Prostate gland (tissue), 2 donors: ENCODE results near the gene LAMTOR2. TPM values are rescaled to one million over a fixed set of nuclear protein-coding genes. Genes with fewer than 3 reads are reported as not detected.

Experiments
- DNase-seq: peaks from one replicate; pipeline ENCODE4 v3.0.0-alpha.2; 2019; ENCODE audit warnings: low spot score
- H3K27ac ChIP-seq, 2 donors: fragments of 200-600 bp; sonication (generic); 2 replicates each; pipeline ENCODE4 v1.5.1; 2017 to 2019
- H3K27me3 ChIP-seq: fragments of 200-600 bp; sonication (generic); replicated peaks from 2 replicates; pipeline ENCODE4 v1.5.1; 2019; ENCODE audit not compliant: insufficient read depth
- H3K36me3 ChIP-seq, 2 donors: fragments of 200-600 bp; sonication (generic); 1 replicate in 1 of 2; 2 replicates in 1 of 2; pipeline versions ENCODE4 v1.5.1 to v1.8.1; 2017 to 2019
- H3K4me1 ChIP-seq: fragments of 200-600 bp; sonication (generic); replicated peaks from 2 replicates; pipeline ENCODE4 v1.5.1; 2019
- H3K4me3 ChIP-seq, 2 donors: fragments of 200-600 bp; sonication (generic); 2 replicates each; pipeline ENCODE4 v1.5.1; 2017 to 2019
- H3K9me3 ChIP-seq: fragments of 200-600 bp; sonication (generic); 2 replicates; pipeline ENCODE4 v1.5.1; 2017
- CTCF ChIP-seq, 4 experiments: fragments of 200-600 bp in 2 of 4; fragments of 450-650 bp in 2 of 4; sonication (generic) in 2 of 4; IDR thresholded peaks; 1 replicate in 3 of 4; 2 replicates in 1 of 4; pipeline ENCODE4 v1.5.1; 2016 to 2019; ENCODE audit warnings: antibody characterized with exemption in 4 of 4, mild to moderate bottlenecking in 2 of 4, moderate library complexity in 2 of 4
- POLR2A ChIP-seq: fragments of 450-650 bp; IDR thresholded peaks from one replicate; pipeline ENCODE4 v1.6.1; 2016; ENCODE audit warnings: antibody characterized with exemption, mild to moderate bottlenecking
- POLR2AphosphoS5 ChIP-seq: sonication (generic); formaldehyde crosslinking; IDR thresholded peaks from one replicate; pipeline ENCODE4 v1.6.1; 2017; ENCODE audit warnings: antibody characterized with exemption
- WGBS: methylation state at CpG from one replicate; pipeline ENCODE4 v1.1.5; 2018; 5-methylcytosine and 5-hydroxymethylcytosine counted together
- intact Hi-C: fragments of 100-400 bp; cut with DNase I; formaldehyde crosslinking; loops from one replicate; pipeline ENCODE4 v1.14.2; 2022
- total RNA-seq, 2 donors: library from RNA; depleted of rRNA; stranded (reverse); fragments of >200 nt; gene quantifications; one replicate each; pipeline ENCODE4 v1.1.0, GENCODE V29; 2016

The LAMTOR2 gene
- total RNA-seq, 2 donors from 2014 or later: 48.0 to 91.4 TPM

GRCh38 chr1:156096640-156097391, 42.2 kb downstream of the LAMTOR2 start:
- H3K4me1 ChIP-seq: no peaks in the 10 kb centered on the region
- 29% methylated on average over 14 of the region's 14 CpGs for WGBS
- DNase-seq: peak; percentile 87

GRCh38 chr1:156097499-156098178, 43.1 kb downstream of the LAMTOR2 start:
- intact Hi-C loops: loop anchor here (1.0 to 5.0 kb wide), 2 partner anchors 33 to 115 kb away; partner anchors contain the start of gene PMF1
- Histone ChIP-seq H3K27me3 (no peaks in the 10 kb centered on the region), H3K27ac (no peak overlapping the region), H3K36me3 (no peaks in the 10 kb centered on the region), H3K9me3 (no peaks in the 10 kb centered on the region), H3K4me1 (no peaks in the 10 kb centered on the region), H3K4me3 (no peak overlapping the region)
- no peak for DNase-seq
- TF ChIP-seq CTCF (IDR thresholded peaks at IDR 0.05) (no peak), POLR2AphosphoS5 (no peak), POLR2A (no peak)
- 86% methylated on average over 9 of the region's 9 CpGs for WGBS

More at GRCh38 chr1:156096640-156097391, 42.2 kb downstream of the LAMTOR2 start:
- Histone ChIP-seq H3K36me3 (no peaks in the 10 kb centered on the region), H3K27me3 (no peaks in the 10 kb centered on the region), H3K9me3 (no peaks in the 10 kb centered on the region), H3K4me3 (no peak overlapping the region), H3K27ac (peak overlapping the region; percentile 21 to 32)
- TF ChIP-seq POLR2AphosphoS5 (peak; percentile 80), POLR2A (no peak), CTCF (IDR thresholded peaks at IDR 0.05) (peak; percentile 89 to 98 (median 97))
- intact Hi-C loops: loop anchor here (1.0 to 5.0 kb wide), 2 partner anchors 33 to 115 kb away; partner anchors contain the start of gene PMF1

GRCh38 chr1:156098784-156099183, 44.2 kb downstream of the LAMTOR2 start:
- TF ChIP-seq POLR2A: no peak
- TF ChIP-seq CTCF (IDR thresholded peaks at IDR 0.05): no peak
- no peak for TF ChIP-seq POLR2AphosphoS5
- H3K27me3 ChIP-seq: no peaks in the 10 kb centered on the region
- no peak overlapping the region for H3K4me3 ChIP-seq
- no peaks in the 10 kb centered on the region for H3K36me3 ChIP-seq
- H3K4me1 ChIP-seq: peaks cover 3% of the 10 kb centered on the region
- no peak overlapping the region for H3K27ac ChIP-seq
- H3K9me3 ChIP-seq: no peaks in the 10 kb centered on the region
- DNase-seq: no peak
- intact Hi-C loops: loop anchor here (5.0 kb wide), 1 partner anchor 114 kb away; the partner anchor contains the start of gene PMF1
- WGBS: 77% methylated on average over 2 of the region's 2 CpGs

- H3K9me3 ChIP-seq: no peaks in the 10 kb centered on the region
- no peaks in the 10 kb centered on the region for H3K36me3 ChIP-seq
- no peaks in the 10 kb centered on the region for H3K27me3 ChIP-seq
- 69% methylated on average over 3 of the region's 3 CpGs for WGBS
- TF ChIP-seq POLR2A (no peak), CTCF (IDR thresholded peaks at IDR 0.05) (no peak), POLR2AphosphoS5 (no peak)
- DNase-seq: no peak
- H3K4me1 ChIP-seq: peaks cover 8% of the 10 kb centered on the region
- no peak overlapping the region for H3K4me3 ChIP-seq
- intact Hi-C loops: loop anchor here (5.0 kb wide), 1 partner anchor 113 kb away; the partner anchor contains the start of gene PMF1
- no peak overlapping the region for H3K27ac ChIP-seq
These were observed 44.7 kb downstream of the LAMTOR2 start for GRCh38 chr1:156099282-156099681.
